Left ventricle myocardium inferior (tissue), 1 donor: Measurements from ENCODE around the gene PLA2G5. TPM values are rescaled to one million over a fixed set of nuclear protein-coding genes. Genes with fewer than 3 reads are reported as not detected.
"Not testable (repeated sequence)": the region's sequence is repeated elsewhere in the genome, so short reads cannot be mapped to it uniquely, and the experiment has no call there.

Experiments used
- DNase-seq: peaks from one replicate; pipeline ENCODE4 v3.0.0-alpha.2; 2020
- H3K27ac ChIP-seq: fragments of 200-600 bp; replicated peaks from 2 replicates; pipeline ENCODE4 v1.8.0; 2021
- H3K27me3 ChIP-seq: fragments of 200-600 bp; 2 replicates; pipeline ENCODE4 v1.8.0; 2021; ENCODE audit warnings: low read depth
- H3K36me3 ChIP-seq: fragments of 200-600 bp; 2 replicates; pipeline ENCODE4 v1.8.0; 2021
- H3K4me1 ChIP-seq: fragments of 200-600 bp; 2 replicates; pipeline ENCODE4 v1.8.0; 2021
- H3K4me3 ChIP-seq: fragments of 200-600 bp; 2 replicates; pipeline ENCODE4 v1.8.0; 2021; ENCODE audit warnings: mild to moderate bottlenecking, moderate library complexity
- H3K9me3 ChIP-seq: fragments of 200-600 bp; replicated peaks from 2 replicates; pipeline ENCODE4 v1.8.0; 2021
- CTCF ChIP-seq: fragments of 200-600 bp; IDR thresholded peaks from 2 replicates; pipeline ENCODE4 v1.8.0; 2021; ENCODE audit warnings: antibody characterized with exemption, mild to moderate bottlenecking, borderline replicate concordance
- intact Hi-C: fragments of 100-400 bp; cut with micrococcal nuclease; formaldehyde crosslinking; loops from one replicate; pipeline ENCODE4 v1.11.0; 2022
- total RNA-seq: library from RNA; stranded (reverse); fragmentation: NEBNext Ultra II Directional; extraction: Animal tissue kit (Norgen Biotek cat#: 25700); gene quantifications from one replicate; pipeline ENCODE4 v1.2.1, GENCODE V29; 2021
- donor health status: DM: no; HTN: yes; CAD: no; lungs with severe emphysema.

PLA2G5 gene
- total RNA-seq, 1 donor from 2014 or later: 51.4 TPM

GRCh38 chr1:20125100-20125499 is 55.1 kb downstream of the PLA2G5 start:
- no peak for TF ChIP-seq CTCF
- H3K4me1 ChIP-seq: peaks cover 11% of the 10 kb centered on the region
- H3K27ac ChIP-seq: no peak overlapping the region
- no peaks in the 10 kb centered on the region for H3K36me3 ChIP-seq
- H3K4me3 ChIP-seq: no peak overlapping the region
- H3K27me3 ChIP-seq: peaks cover 28% of the 10 kb centered on the region
- peaks cover 7% of the 10 kb centered on the region for H3K9me3 ChIP-seq
- intact Hi-C loops: no loop called here
- no peak for DNase-seq

GRCh38 chr1:20126041-20126805 is 56.2 kb downstream of the PLA2G5 start:
- Histone ChIP-seq H3K4me3 (no peak overlapping the region), H3K4me1 (peaks cover 11% of the 10 kb centered on the region), H3K27me3 (peaks cover 19% of the 10 kb centered on the region), H3K9me3 (peaks cover 10% of the 10 kb centered on the region), H3K36me3 (no peaks in the 10 kb centered on the region), H3K27ac (no peak overlapping the region)
- intact Hi-C loops: no loop called here
- no peak for DNase-seq
- TF ChIP-seq CTCF: no peak

- Histone ChIP-seq H3K4me1 (peaks cover 11% of the 10 kb centered on the region), H3K36me3 (no peaks in the 10 kb centered on the region), H3K27ac (no peak overlapping the region), H3K4me3 (no peak overlapping the region), H3K27me3 (peaks cover 12% of the 10 kb centered on the region), H3K9me3 (peaks cover 10% of the 10 kb centered on the region)
- DNase-seq: no peak
- intact Hi-C loops: no loop called here
- TF ChIP-seq CTCF: no peak
Measured at GRCh38 chr1:20126806-20127440, 56.9 kb downstream of the PLA2G5 start.

GRCh38 chr1:20130518-20130917 is 60.5 kb downstream of the PLA2G5 start:
- peaks cover 16% of the 10 kb centered on the region for H3K27me3 ChIP-seq
- H3K4me1 ChIP-seq, H3K36me3 ChIP-seq, H3K9me3 ChIP-seq, H3K27ac ChIP-seq, H3K4me3 ChIP-seq, intact Hi-C loops, DNase-seq: not testable (repeated sequence)

- Histone ChIP-seq H3K36me3 (no peaks in the 10 kb centered on the region), H3K27ac (no peak overlapping the region), H3K4me3 (no peak overlapping the region), H3K9me3 (peaks cover 4% of the 10 kb centered on the region), H3K4me1 (no peaks in the 10 kb centered on the region), H3K27me3 (peaks cover 20% of the 10 kb centered on the region)
- no peak for TF ChIP-seq CTCF
- intact Hi-C loops: no loop called here
- DNase-seq: no peak
Measured at GRCh38 chr1:20134995-20135394, 65.0 kb downstream of the PLA2G5 start.

- Histone ChIP-seq H3K27ac (no peak overlapping the region), H3K27me3 (peaks cover 26% of the 10 kb centered on the region), H3K36me3 (no peaks in the 10 kb centered on the region), H3K4me1 (no peaks in the 10 kb centered on the region), H3K4me3 (no peak overlapping the region), H3K9me3 (no peaks in the 10 kb centered on the region)
- no peak for TF ChIP-seq CTCF
- intact Hi-C loops: no loop called here
- DNase-seq: no peak
Measured at GRCh38 chr1:20136249-20136648, 66.3 kb downstream of the PLA2G5 start.
